GM12891 (cell line): ENCODE measurements around the gene MLH3. TPM values are rescaled to one million over a fixed set of nuclear protein-coding genes. Genes with fewer than 3 reads are reported as not detected.

Source experiments
- DNase-seq: peaks from one replicate; pipeline ENCODE4 v3.0.0; 2011; ENCODE audit warnings: low spot score; ENCODE audit not compliant: insufficient read length
- FAIRE-seq: peaks from 2 replicates; lab custom pipeline; 2011; peaks lifted over from hg19 to GRCh38; lab: Jason Lieb, UNC
- PAX5 ChIP-seq: IDR thresholded peaks from 2 replicates; pipeline ENCODE4 v1.6.1; 2011; ENCODE audit warnings: low read length, moderate library complexity, mild to moderate bottlenecking; ENCODE audit not compliant: insufficient read depth, severe bottlenecking
- POLR2A ChIP-seq: IDR thresholded peaks from 2 replicates; pipeline ENCODE4 v1.6.1; 2011; ENCODE audit warnings: low read depth, low read length, control low read depth
- POLR2AphosphoS5 ChIP-seq: IDR thresholded peaks from 2 replicates; pipeline ENCODE4 v1.6.1; 2011; ENCODE audit warnings: low read depth, low read length, control low read depth
- POU2F2 ChIP-seq: IDR thresholded peaks from 2 replicates; pipeline ENCODE4 v1.6.1; 2011; ENCODE audit warnings: low read depth, mild to moderate bottlenecking, control low read depth, low read length, moderate library complexity
- SPI1 ChIP-seq: IDR thresholded peaks from 2 replicates; pipeline ENCODE4 v1.6.1; 2011; ENCODE audit warnings: low read depth, low read length, control low read depth
- TAF1 ChIP-seq: IDR thresholded peaks from 2 replicates; pipeline ENCODE4 v1.6.1; 2011; ENCODE audit warnings: low read depth, low read length, control low read depth
- polyA plus RNA-seq: library from polyadenylated mRNA; unstranded; fragments of >200 nt; gene quantifications from one replicate; pipeline ENCODE4 v1.2.1, GENCODE V29; 2012; ENCODE audit warnings: low read depth, missing spikeins, inconsistent platforms; ENCODE audit not compliant: missing spikeins

Gene MLH3
- 11.2 TPM for polyA plus RNA-seq

- no peak for TF ChIP-seq POU2F2
- peak; percentile 66 for TF ChIP-seq POLR2AphosphoS5
- TF ChIP-seq SPI1: no peak
- TF ChIP-seq TAF1: 0 out of 2 replicates have a peak, but pooled peaks have one; percentile 26
- no peak for TF ChIP-seq PAX5
- TF ChIP-seq POLR2A: peak; percentile 78
- FAIRE-seq (peak; percentile 97), DNase-seq (peak; percentile 67)
Observed at GRCh38 chr14:75050852-75051555, at the start of gene MLH3. TSS of gene MLH3 (minus strand) at chr14:75051467. CDS start at chr14:75049655, 1,812 bp downstream.

GRCh38 chr14:75098682-75099081 lies 47.4 kb upstream of the MLH3 start:
- DNase-seq (no peak), FAIRE-seq (no peak)
- TF ChIP-seq PAX5 (no peak), POLR2A (no peak), POLR2AphosphoS5 (no peak), SPI1 (no peak), TAF1 (no peak), POU2F2 (no peak)

GRCh38 chr14:75098212-75098611 lies 46.9 kb upstream of the MLH3 start:
- DNase-seq: no peak
- TF ChIP-seq POLR2A (no peak), PAX5 (no peak), SPI1 (no peak), POLR2AphosphoS5 (no peak), TAF1 (no peak), POU2F2 (no peak)
- FAIRE-seq: no peak

GRCh38 chr14:75096959-75097358 lies 45.7 kb upstream of the MLH3 start:
- TF ChIP-seq TAF1: no peak
- no peak for TF ChIP-seq POU2F2
- TF ChIP-seq POLR2A: no peak
- TF ChIP-seq PAX5: no peak
- TF ChIP-seq SPI1: no peak
- TF ChIP-seq POLR2AphosphoS5: no peak
- FAIRE-seq (no peak), DNase-seq (no peak)

GRCh38 chr14:75095690-75096089 lies 44.4 kb upstream of the MLH3 start:
- TF ChIP-seq POLR2A (no peak), PAX5 (no peak), POU2F2 (no peak), TAF1 (no peak), POLR2AphosphoS5 (no peak), SPI1 (no peak)
- FAIRE-seq: no peak
- no peak for DNase-seq

- no peak for TF ChIP-seq TAF1
- no peak for TF ChIP-seq SPI1
- no peak for TF ChIP-seq PAX5
- TF ChIP-seq POLR2A: no peak
- TF ChIP-seq POU2F2: no peak
- no peak for TF ChIP-seq POLR2AphosphoS5
- DNase-seq: no peak
- no peak for FAIRE-seq
Observed at GRCh38 chr14:75094896-75095295, 43.6 kb upstream of the MLH3 start.

GRCh38 chr14:75092698-75093097 lies 41.4 kb upstream of the MLH3 start:
- DNase-seq (no peak), FAIRE-seq (no peak)
- TF ChIP-seq POLR2AphosphoS5 (no peak), SPI1 (no peak), POU2F2 (no peak), POLR2A (no peak), TAF1 (no peak), PAX5 (no peak)

- DNase-seq: no peak
- no peak for FAIRE-seq
- TF ChIP-seq SPI1 (no peak), PAX5 (no peak), POLR2A (no peak), POLR2AphosphoS5 (no peak), TAF1 (no peak), POU2F2 (no peak)
Observed at GRCh38 chr14:75091251-75091650, 40.0 kb upstream of the MLH3 start.

GRCh38 chr14:75090353-75090752 lies 39.1 kb upstream of the MLH3 start:
- TF ChIP-seq TAF1 (no peak), SPI1 (no peak), POLR2AphosphoS5 (no peak), POLR2A (no peak)
- no peak for FAIRE-seq
- no peak for DNase-seq
